Amygdala (tissue), 56 donors: ENCODE results near the gene VAMP1.
A peak's percentile ranks its signal among the peaks of the same experiment; 100 is the strongest.
"Not testable (repeated sequence)": the region's sequence is repeated elsewhere in the genome, so short reads cannot be mapped to it uniquely, and the experiment has no call there.

Source experiments
- DNase-seq, 56 donors: peaks; one replicate each; lab custom pipeline; 2025; lab: John Stamatoyannopoulos, UW

The VAMP1 gene

GRCh38 chr12:6471989-6472360, 1.5 kb upstream of the VAMP1 start:
- no peak for DNase-seq

- DNase-seq = peak in 2 of 56 donors; percentile 36 to 41
These were observed 685 bp downstream of the VAMP1 start for GRCh38 chr12:6469609-6470374.

- DNase-seq = no peak
These were observed 1.4 kb downstream of the VAMP1 start for GRCh38 chr12:6469092-6469491.

GRCh38 chr12:6468283-6468575, 2.2 kb downstream of the VAMP1 start:
- DNase-seq = no peak

GRCh38 chr12:6467571-6468282, 2.8 kb downstream of the VAMP1 start:
- not testable (repeated sequence) for DNase-seq

DNA sequence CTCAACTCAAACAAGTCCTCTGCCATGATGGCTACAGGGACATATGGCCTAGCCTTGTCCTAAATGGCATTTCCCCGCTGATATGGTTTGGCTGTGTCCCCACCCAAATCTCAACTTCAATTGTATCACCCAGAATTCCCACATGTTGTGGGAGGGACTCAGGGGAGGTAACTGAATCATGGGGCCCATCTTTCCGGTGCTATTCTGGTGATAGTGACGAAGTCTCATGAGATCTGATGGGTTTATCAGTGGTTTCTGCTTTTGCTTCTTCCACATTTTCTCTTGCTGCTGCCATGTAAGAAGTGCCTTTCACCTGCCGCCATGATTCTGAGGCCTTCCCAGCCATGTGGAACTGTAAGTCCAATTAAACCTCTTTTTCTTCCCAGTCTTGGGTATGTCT, 3.7 kb downstream of the VAMP1 start:
- not testable (repeated sequence) for DNase-seq

DNA sequence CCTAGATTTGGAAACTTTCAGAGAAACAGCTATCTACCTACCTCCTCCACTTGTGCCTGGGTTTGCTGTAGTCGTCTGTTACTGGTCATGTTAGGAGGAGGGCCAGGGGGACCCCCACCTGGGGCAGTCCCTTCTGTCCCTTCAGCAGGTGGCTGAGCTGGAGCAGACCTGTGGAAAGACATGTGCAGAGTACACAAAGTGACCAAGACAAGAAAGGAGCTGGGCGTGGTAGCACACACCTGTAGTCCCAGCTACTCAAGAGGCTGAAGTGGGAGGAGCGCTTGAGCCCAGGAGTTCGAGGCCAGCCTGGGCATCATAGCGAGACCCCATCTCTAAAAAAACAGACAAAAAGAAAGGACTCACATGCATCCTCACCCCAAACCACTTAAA, 4.3 kb downstream of the VAMP1 start:
- DNase-seq = no peak

- DNase-seq = peak in 18 of 56 donors; percentile 10 to 75 (median 26)
These were observed 4.9 kb downstream of the VAMP1 start for GRCh38 chr12:6465467-6466183.

DNA sequence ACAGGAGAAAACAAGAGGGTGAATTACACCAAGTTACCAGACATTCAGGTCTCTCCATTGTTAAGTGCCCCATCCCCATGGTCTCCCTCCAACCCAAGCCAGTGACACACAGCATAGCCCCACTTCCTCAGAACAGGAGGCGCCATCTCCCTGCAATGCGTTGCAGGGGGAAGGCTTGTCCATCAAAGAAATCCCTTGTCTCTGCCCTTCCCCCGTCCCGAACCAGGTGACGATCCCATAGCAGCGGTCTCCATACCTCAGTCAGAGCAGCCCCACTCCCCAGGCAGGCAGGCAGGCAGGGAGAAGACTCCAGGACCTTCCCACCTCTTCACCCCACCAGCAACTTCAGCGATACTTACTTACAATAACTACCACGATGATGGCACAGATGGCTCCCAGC, 5.9 kb downstream of the VAMP1 start:
- no peak for DNase-seq

- DNase-seq = no peak
These were observed 6.6 kb downstream of the VAMP1 start for GRCh38 chr12:6463858-6464257.

- DNase-seq = no peak
These were observed 7.3 kb downstream of the VAMP1 start for GRCh38 chr12:6463216-6463615.

DNA sequence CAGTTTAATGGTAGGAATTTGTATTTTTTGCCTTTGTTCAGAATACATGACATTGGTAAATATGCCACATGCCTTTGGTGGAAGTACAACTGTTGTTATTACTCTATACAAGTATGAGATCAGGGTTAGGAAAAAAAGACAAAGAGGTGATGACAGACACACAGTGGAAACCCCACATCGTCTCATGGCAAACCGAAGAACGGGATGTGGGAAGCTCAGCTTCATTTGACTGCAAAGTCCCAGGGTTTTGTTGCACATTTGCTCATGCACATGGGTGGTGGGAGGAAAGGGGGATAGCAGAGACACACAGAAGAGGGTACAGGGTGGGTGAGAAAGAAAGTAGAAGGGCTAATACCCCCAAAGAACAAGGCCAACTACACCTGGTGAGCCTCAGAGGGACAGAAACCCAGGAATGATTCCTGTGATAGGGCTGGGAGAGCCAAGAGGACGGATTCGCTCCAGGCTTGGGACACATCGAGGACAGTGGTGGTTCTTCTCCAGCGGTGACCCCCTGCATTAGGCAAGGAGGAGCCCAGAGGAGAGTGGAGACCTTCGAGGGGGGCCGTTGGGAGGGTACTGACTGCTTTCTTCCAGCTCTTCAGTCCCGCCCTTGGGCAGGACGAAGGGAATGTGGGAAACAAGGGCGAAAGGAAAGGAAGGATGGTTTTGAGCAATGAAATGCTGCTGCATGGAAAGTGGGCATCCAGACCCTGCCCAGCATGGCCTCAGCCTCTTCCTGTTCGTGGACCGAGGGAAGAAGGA, 8.1 kb downstream of the VAMP1 start:
- no peak for DNase-seq

DNA sequence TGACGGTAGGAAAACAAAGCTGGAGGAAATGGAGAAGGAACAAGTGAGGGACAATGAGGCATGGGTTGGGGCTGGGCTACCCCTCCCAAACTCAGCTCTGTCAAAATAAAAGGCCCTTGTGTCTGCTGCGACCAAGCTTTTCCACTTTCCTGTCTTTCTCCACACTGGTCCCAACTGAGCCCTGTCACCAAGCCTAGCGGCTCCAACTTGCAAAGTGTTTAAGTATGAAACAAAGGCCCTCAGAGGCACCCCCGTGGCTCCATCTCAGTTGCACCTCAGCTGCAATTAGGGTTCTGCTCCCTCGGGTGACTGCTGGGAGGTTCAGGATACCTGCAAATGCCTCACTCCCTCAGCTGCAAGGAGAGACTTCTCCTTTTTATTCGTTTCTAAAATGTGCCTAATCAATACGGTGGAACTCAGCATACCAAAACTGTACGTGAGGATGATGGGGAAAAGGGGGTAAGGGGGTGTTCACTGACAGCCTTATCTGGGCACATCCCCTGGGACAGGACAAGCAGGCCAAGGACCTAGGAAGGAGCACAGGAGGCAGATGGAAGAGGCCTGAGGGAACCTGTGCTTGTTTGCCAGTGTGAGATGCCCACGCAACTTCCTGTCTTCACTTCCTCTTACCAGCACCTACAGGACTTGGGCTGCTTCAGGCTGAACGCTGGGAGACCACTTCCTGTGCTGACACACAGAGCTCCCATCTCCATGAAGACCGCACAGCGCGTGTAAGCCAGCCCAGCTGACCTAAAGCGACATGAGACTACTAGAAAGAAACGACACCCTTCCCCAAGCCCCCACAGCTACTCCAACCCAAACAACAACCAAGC, 8.9 kb downstream of the VAMP1 start:
- DNase-seq = peak in 33 of 56 donors; percentile 11 to 79 (median 30)

- no peak for DNase-seq
These were observed 9.6 kb downstream of the VAMP1 start for GRCh38 chr12:6460751-6461371.

GRCh38 chr12:6459004-6459337, 11.5 kb downstream of the VAMP1 start:
- no peak for DNase-seq

DNA sequence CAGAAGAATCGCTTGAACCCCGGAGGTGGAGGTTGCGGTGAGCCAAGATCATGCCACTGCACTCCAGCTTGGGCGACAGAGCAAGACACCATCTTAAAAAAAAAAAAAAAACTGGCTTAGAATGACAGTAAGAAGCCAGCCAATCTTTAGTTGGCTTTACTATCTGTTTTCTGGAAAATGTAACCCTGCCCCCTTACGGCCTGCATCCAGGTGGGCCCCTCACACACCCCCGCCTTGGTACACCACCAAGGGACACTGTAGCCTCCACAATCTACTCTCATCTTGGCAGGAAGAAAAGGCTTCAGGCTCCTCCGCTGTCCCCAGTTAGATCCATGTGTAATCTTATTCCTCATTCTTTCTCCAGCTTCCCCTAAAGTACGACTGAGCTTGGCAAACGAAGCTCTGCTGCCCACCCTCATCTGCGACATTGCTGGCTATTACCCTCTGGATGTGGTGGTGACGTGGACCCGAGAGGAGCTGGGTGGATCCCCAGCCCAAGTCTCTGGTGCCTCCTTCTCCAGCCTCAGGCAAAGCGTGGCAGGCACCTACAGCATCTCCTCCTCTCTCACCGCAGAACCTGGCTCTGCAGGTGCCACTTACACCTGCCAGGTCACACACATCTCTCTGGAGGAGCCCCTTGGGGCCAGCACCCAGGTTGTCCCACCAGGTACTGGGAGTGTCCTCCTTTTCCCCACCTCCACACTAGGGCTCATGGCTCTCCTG, 12.0 kb downstream of the VAMP1 start:
- DNase-seq = no peak

DNA sequence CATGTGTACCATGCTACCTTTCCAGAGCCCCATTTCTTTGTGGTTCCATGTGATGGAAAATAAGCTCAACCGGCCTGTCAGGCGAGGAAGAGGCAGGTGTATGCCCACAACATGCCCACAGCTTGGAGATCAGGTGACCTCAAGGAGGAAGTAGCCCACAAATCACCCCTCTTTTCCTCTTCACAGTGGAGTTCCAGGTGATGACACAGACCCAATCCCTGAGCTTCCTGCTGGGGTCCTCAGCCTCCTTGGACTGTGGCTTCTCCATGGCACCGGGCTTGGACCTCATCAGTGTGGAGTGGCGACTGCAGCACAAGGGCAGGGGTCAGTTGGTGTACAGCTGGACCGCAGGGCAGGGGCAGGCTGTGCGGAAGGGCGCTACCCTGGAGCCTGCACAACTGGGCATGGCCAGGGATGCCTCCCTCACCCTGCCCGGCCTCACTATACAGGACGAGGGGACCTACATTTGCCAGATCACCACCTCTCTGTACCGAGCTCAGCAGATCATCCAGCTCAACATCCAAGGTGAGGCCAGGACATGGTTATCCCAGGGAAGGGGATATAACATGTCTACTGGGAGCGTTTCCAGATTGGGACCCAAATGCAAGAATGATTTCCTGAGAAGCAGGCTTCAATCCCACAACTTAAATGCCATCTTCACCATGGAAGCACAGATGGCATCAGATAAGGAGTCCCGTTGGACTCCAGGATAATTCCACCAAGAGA, 13.1 kb downstream of the VAMP1 start:
- no peak for DNase-seq

- peak in 2 of 56 donors; percentile 13 to 21 for DNase-seq
These were observed 17.4 kb downstream of the VAMP1 start for GRCh38 chr12:6452944-6453630.
